Stimulated activated CD8-positive, alpha-beta memory T cell treated with anti-CD3 and anti-CD28 coated beads, Interleukin-12 subunit alpha, Interleukin-12 subunit beta, amount 100 ng/mL, for 24 hours (primary cell): ENCODE measurements around the gene INPP4B.

ENCODE experiments used
- DNase-seq: peaks from one replicate; pipeline ENCODE4 v3.0.0-alpha.2; 2020; ENCODE audit errors: extremely low read depth

Gene INPP4B

GRCh38 chr4:141999446-142000143, 846.5 kb downstream of the INPP4B start:
- no peak for DNase-seq

- DNase-seq: no peak
Measured at GRCh38 chr4:141995056-141995455, 851.0 kb downstream of the INPP4B start.

- DNase-seq: no peak
Measured at GRCh38 chr4:141977433-141977832, 868.7 kb downstream of the INPP4B start.
